Calu3 (cell line): ENCODE results near the gene ZNF600. TPM values are rescaled to one million over a fixed set of nuclear protein-coding genes. Genes with fewer than 3 reads are reported as not detected.
A peak's percentile ranks its signal among the peaks of the same experiment; 100 is the strongest.
"Not testable (repeated sequence)": the region's sequence is repeated elsewhere in the genome, so short reads cannot be mapped to it uniquely, and the experiment has no call there.

Source experiments
- BruUV-seq: library from RNA; stranded (reverse); fragments of 400-500 nt; replicated peaks from 2 replicates; lab custom pipeline; 2021; lab: Mats Ljungman, UMichigan
- CTCF ChIA-PET: fragments of 300-600 bp; sonication (Branson Sonifier 250); formaldehyde crosslinking; loops from one replicate; lab custom pipeline; 2022; ENCODE audit warnings: antibody characterized with exemption; lab: Charles Lee
- DNase-seq: peaks from one replicate; pipeline ENCODE4 v3.0.0; 2022
- H3K27ac Mint-ChIP-seq: one replicate; pipeline ENCODE4 v1.8.0; 2022; ENCODE audit warnings: mixed read lengths; ENCODE audit not compliant: unreplicated experiment
- H3K27me3 Mint-ChIP-seq: one replicate; pipeline ENCODE4 v1.8.0; 2022; ENCODE audit warnings: mixed read lengths; ENCODE audit not compliant: unreplicated experiment
- H3K36me3 Mint-ChIP-seq: one replicate; pipeline ENCODE4 v1.8.0; 2022; ENCODE audit warnings: mild to moderate bottlenecking, moderate library complexity, mixed read lengths; ENCODE audit not compliant: insufficient read depth, unreplicated experiment
- H3K4me1 Mint-ChIP-seq: one replicate; pipeline ENCODE4 v1.8.0; 2022; ENCODE audit warnings: mild to moderate bottlenecking, low read depth, mixed read lengths; ENCODE audit not compliant: unreplicated experiment
- H3K4me3 Mint-ChIP-seq: one replicate; pipeline ENCODE4 v1.8.0; 2022; ENCODE audit warnings: mild to moderate bottlenecking, low read depth, moderate library complexity, mixed read lengths; ENCODE audit not compliant: unreplicated experiment
- H3K9me3 Mint-ChIP-seq: one replicate; pipeline ENCODE4 v1.8.0; 2022; ENCODE audit warnings: low read depth, mixed read lengths; ENCODE audit not compliant: unreplicated experiment
- intact Hi-C: fragments of 100-400 bp; cut with micrococcal nuclease; formaldehyde crosslinking; loops from one replicate; pipeline ENCODE4 v1.10.0; 2022; ENCODE audit not compliant: unreplicated experiment
- total RNA-seq: library from RNA; stranded (reverse); gene quantifications from 2 replicates; pipeline ENCODE4 v1.2.3, GENCODE V29; 2022
- TF ChIP-seq, protein P1 (sequence below): fragments of 200-600 bp; IDR thresholded peaks from one replicate; pipeline ENCODE4 v1.8.0; 2022; ENCODE audit warnings: antibody characterized with exemption; ENCODE audit not compliant: unreplicated experiment

ZNF600 gene
- total RNA-seq, 1 experiment from 2014 or later = 23.4 TPM

GRCh38 chr19:52741951-52742485 is 44.6 kb downstream of the ZNF600 start:
- no TSS peak for BruUV-seq
- no peaks in the 10 kb centered on the region for H3K4me1 Mint-ChIP-seq
- H3K4me3 Mint-ChIP-seq = no peak overlapping the region
- no peak overlapping the region for H3K27ac Mint-ChIP-seq
- H3K36me3 Mint-ChIP-seq = peaks cover 4% of the 10 kb centered on the region
- no peak for DNase-seq
- H3K9me3 Mint-ChIP-seq = peaks cover 23% of the 10 kb centered on the region
- CTCF ChIA-PET = no interaction called here
- no peaks in the 10 kb centered on the region for H3K27me3 Mint-ChIP-seq
- intact Hi-C loops = no loop called here
- TF ChIP-seq, protein P1, sequence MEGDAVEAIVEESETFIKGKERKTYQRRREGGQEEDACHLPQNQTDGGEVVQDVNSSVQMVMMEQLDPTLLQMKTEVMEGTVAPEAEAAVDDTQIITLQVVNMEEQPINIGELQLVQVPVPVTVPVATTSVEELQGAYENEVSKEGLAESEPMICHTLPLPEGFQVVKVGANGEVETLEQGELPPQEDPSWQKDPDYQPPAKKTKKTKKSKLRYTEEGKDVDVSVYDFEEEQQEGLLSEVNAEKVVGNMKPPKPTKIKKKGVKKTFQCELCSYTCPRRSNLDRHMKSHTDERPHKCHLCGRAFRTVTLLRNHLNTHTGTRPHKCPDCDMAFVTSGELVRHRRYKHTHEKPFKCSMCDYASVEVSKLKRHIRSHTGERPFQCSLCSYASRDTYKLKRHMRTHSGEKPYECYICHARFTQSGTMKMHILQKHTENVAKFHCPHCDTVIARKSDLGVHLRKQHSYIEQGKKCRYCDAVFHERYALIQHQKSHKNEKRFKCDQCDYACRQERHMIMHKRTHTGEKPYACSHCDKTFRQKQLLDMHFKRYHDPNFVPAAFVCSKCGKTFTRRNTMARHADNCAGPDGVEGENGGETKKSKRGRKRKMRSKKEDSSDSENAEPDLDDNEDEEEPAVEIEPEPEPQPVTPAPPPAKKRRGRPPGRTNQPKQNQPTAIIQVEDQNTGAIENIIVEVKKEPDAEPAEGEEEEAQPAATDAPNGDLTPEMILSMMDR = no peak

GRCh38 chr19:52741371-52741770 is 45.2 kb downstream of the ZNF600 start:
- H3K4me3 Mint-ChIP-seq, BruUV-seq, intact Hi-C loops, H3K27me3 Mint-ChIP-seq, CTCF ChIA-PET, H3K36me3 Mint-ChIP-seq, H3K27ac Mint-ChIP-seq, H3K4me1 Mint-ChIP-seq, DNase-seq: not testable (repeated sequence)
- peaks cover 22% of the 10 kb centered on the region for H3K9me3 Mint-ChIP-seq

DNA sequence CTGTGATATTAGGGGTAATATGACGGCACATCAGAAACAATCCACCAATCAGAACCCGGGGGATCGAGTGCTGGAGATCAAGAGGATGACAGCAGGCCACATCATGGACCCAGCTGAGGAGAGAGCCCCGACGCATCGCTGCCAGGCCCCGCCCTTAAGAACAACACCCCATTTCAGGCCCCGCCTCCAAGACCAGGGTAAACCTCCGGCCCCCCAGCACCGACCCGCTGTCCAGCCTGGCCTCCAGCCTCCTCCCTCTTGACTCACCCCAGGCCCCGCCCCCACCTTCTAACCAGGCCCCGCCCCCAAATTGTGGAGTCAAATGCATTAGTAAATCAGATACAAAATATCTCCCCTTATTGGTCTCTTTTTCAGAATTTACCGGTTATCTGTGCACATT is 47.0 kb downstream of the ZNF600 start:
- intact Hi-C loops = loop anchor here (10.0 kb wide), 1 partner anchor 205 kb away; no protein-coding TSS in a partner anchor
- Mint-ChIP-seq H3K27ac (no peak overlapping the region), H3K27me3 (no peaks in the 10 kb centered on the region), H3K4me3 (no peak overlapping the region), H3K36me3 (peaks cover 16% of the 10 kb centered on the region), H3K4me1 (no peaks in the 10 kb centered on the region), H3K9me3 (peaks cover 19% of the 10 kb centered on the region)
- TF ChIP-seq, protein P1 = no peak
- CTCF ChIA-PET = no interaction called here
- no peak for DNase-seq
- BruUV-seq = no TSS peak

DNA sequence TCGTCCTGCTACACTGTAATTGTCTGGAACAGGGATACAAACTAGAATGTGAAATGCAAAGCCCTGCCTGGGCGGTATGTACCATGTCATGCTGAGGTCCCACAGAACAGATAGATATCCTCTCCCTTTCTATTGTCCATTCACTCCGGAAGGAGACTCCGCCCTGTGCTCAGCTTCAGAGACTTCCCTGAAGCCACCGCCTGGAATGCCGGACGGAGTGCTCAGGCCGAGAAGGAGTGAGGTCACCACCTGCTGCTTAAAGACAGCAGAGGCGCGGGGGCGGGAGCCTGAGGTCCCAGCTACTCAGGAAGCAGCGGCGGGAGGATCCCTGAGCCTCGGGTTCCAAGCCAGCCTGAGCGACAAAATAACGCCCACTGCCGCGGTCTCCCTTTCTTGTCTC is 50.9 kb downstream of the ZNF600 start:
- H3K4me1 Mint-ChIP-seq = peaks cover 12% of the 10 kb centered on the region
- CTCF ChIA-PET = no interaction called here
- H3K4me3 Mint-ChIP-seq = peak overlapping the region; percentile 64
- DNase-seq = peak; percentile 35
- no peaks in the 10 kb centered on the region for H3K27me3 Mint-ChIP-seq
- TF ChIP-seq, protein P1 = no peak
- BruUV-seq = no TSS peak
- intact Hi-C loops = loop anchor here (10.0 kb wide), 1 partner anchor 209 kb away; no protein-coding TSS in a partner anchor
- peaks cover 13% of the 10 kb centered on the region for H3K9me3 Mint-ChIP-seq
- H3K36me3 Mint-ChIP-seq = peaks cover 21% of the 10 kb centered on the region
- peak overlapping the region; percentile 7 for H3K27ac Mint-ChIP-seq
